Tibial nerve (tissue), 4 donors: ENCODE results near the gene MEPCE. TPM values are rescaled to one million over a fixed set of nuclear protein-coding genes. Genes with fewer than 3 reads are reported as not detected.
"Not testable (repeated sequence)": the region's sequence is repeated elsewhere in the genome, so short reads cannot be mapped to it uniquely, and the experiment has no call there.

Source experiments
- DNase-seq, 2 donors: peaks; one replicate each; pipeline ENCODE4 v3.0.0-alpha.2; 2019; ENCODE audit warnings: low spot score in 2 of 2
- H3K27ac ChIP-seq, 4 donors: fragments of 200-600 bp; sonication (generic) in 3 of 4; one replicate each; pipeline ENCODE4 v1.5.1; 2017 to 2019; ENCODE audit warnings: mild to moderate bottlenecking in 1 of 4
- H3K27me3 ChIP-seq, 2 donors: fragments of 200-600 bp; sonication (generic) in 1 of 2; one replicate each; pipeline versions ENCODE4 v1.5.1 to v1.6.0; 2017 to 2019
- H3K36me3 ChIP-seq, 3 donors: fragments of 200-600 bp; sonication (generic); one replicate each; pipeline ENCODE4 v1.5.1; 2018 to 2019
- H3K4me1 ChIP-seq, 4 donors: fragments of 200-600 bp; sonication (generic) in 3 of 4; one replicate each; pipeline ENCODE4 v1.5.1; 2017 to 2019
- H3K4me3 ChIP-seq, 4 donors: fragments of 200-600 bp; sonication (generic) in 3 of 4; one replicate each; pipeline ENCODE4 v1.5.1; 2017 to 2019; ENCODE audit warnings: mild to moderate bottlenecking in 1 of 4, moderate library complexity in 1 of 4
- H3K9me3 ChIP-seq, 4 donors: fragments of 200-600 bp; sonication (generic) in 3 of 4; one replicate each; pipeline ENCODE4 v1.5.1; 2017 to 2019
- CTCF ChIP-seq, 5 experiments: fragments of 200-600 bp in 3 of 5; fragments of 450-650 bp in 2 of 5; sonication (generic) in 3 of 5; IDR thresholded peaks; one replicate each; pipeline ENCODE4 v1.5.1; 2016 to 2019; ENCODE audit warnings: antibody characterized with exemption in 5 of 5, mild to moderate bottlenecking in 3 of 5, moderate library complexity in 2 of 5
- EP300 ChIP-seq, 2 donors: sonication (generic); formaldehyde crosslinking; IDR thresholded peaks; one replicate each; pipeline ENCODE4 v1.6.1; 2017; ENCODE audit warnings: antibody characterized with exemption in 2 of 2, mild to moderate bottlenecking in 1 of 2
- POLR2A ChIP-seq, 2 donors: fragments of 450-650 bp; IDR thresholded peaks; one replicate each; pipeline ENCODE4 v1.6.1; 2017; ENCODE audit warnings: antibody characterized with exemption in 2 of 2, mild to moderate bottlenecking in 2 of 2, moderate library complexity in 2 of 2
- WGBS, 2 donors: methylation state at CpG; one replicate each; pipeline ENCODE4 v1.1.5; 2018; 5-methylcytosine and 5-hydroxymethylcytosine counted together
- total RNA-seq, 4 donors: library from RNA; depleted of rRNA; stranded (reverse); fragments of >200 nt; gene quantifications; one replicate each; pipeline ENCODE4 v1.1.0, GENCODE V29; 2016

MEPCE gene
- total RNA-seq, 4 donors from 2014 or later: 39.5 to 50.2 (median 46.6) TPM

GRCh38 chr7:100449190-100449795 lies 19.7 kb downstream of the MEPCE start:
- DNase-seq: no peak
- Histone ChIP-seq H3K36me3 (no peaks in the 10 kb centered on the region), H3K27ac (no peak overlapping the region), H3K27me3 (no peaks in the 10 kb centered on the region), H3K4me1 (peaks cover 0 to 30% (median 8%) of the 10 kb centered on the region in 4 donors), H3K9me3 (no peaks in the 10 kb centered on the region), H3K4me3 (no peak overlapping the region)
- WGBS, 2 donors: 85 to 87% methylated on average over 13 of the region's 13 CpGs
- TF ChIP-seq CTCF (IDR thresholded peaks at IDR 0.05) (no peak), POLR2A (IDR thresholded peaks at IDR 0.05) (no peak), EP300 (IDR thresholded peaks at IDR 0.05) (no peak)

- no peak for TF ChIP-seq CTCF (IDR thresholded peaks at IDR 0.05)
- no peak for DNase-seq
- peaks cover 0 to 18% (median 0%) of the 10 kb centered on the region in 4 donors for H3K4me1 ChIP-seq
- H3K27me3 ChIP-seq: no peaks in the 10 kb centered on the region
- H3K36me3 ChIP-seq: peaks cover 0 to 24% (median 0%) of the 10 kb centered on the region in 3 donors
- 84 to 86% methylated on average over 3 of the region's 3 CpGs for WGBS, 2 donors
- no peaks in the 10 kb centered on the region for H3K9me3 ChIP-seq
- H3K27ac ChIP-seq: no peak overlapping the region
- no peak overlapping the region for H3K4me3 ChIP-seq
These were observed 22.9 kb downstream of the MEPCE start for GRCh38 chr7:100452513-100452912.

GRCh38 chr7:100453854-100454253 lies 24.2 kb downstream of the MEPCE start:
- not testable (repeated sequence) for H3K4me3 ChIP-seq, H3K27me3 ChIP-seq, DNase-seq, H3K9me3 ChIP-seq, H3K27ac ChIP-seq
- H3K36me3 ChIP-seq: peaks cover 0 to 29% (median 0%) of the 10 kb centered on the region in 3 donors
- H3K4me1 ChIP-seq: peaks cover 0 to 17% (median 0%) of the 10 kb centered on the region in 4 donors
- 94 to 97% methylated on average over 8 of the region's 8 CpGs for WGBS, 2 donors

GRCh38 chr7:100455206-100455605 lies 25.6 kb downstream of the MEPCE start:
- Histone ChIP-seq H3K27ac (no peak overlapping the region), H3K9me3 (no peaks in the 10 kb centered on the region), H3K36me3 (peaks cover 0 to 41% (median 0%) of the 10 kb centered on the region in 3 donors), H3K27me3 (no peaks in the 10 kb centered on the region), H3K4me3 (no peak overlapping the region), H3K4me1 (peaks cover 0 to 7% (median 0%) of the 10 kb centered on the region in 4 donors)
- no peak for TF ChIP-seq POLR2A (IDR thresholded peaks at IDR 0.05)
- TF ChIP-seq CTCF (IDR thresholded peaks at IDR 0.05): no peak
- TF ChIP-seq EP300 (IDR thresholded peaks at IDR 0.05): no peak
- DNase-seq: no peak
- WGBS, 2 donors: 77 to 91% methylated on average over 3 of the region's 3 CpGs

- Histone ChIP-seq H3K36me3 (peaks cover 0 to 54% (median 0%) of the 10 kb centered on the region in 3 donors), H3K9me3 (no peaks in the 10 kb centered on the region), H3K4me3 (no peak overlapping the region), H3K27me3 (no peaks in the 10 kb centered on the region), H3K27ac (no peak overlapping the region), H3K4me1 (no peaks in the 10 kb centered on the region)
- WGBS, 2 donors: 85 to 88% methylated on average over 14 of the region's 14 CpGs
- TF ChIP-seq POLR2A (IDR thresholded peaks at IDR 0.05): no peak
- no peak for TF ChIP-seq CTCF (IDR thresholded peaks at IDR 0.05)
- no peak for TF ChIP-seq EP300 (IDR thresholded peaks at IDR 0.05)
- DNase-seq: no peak
These were observed 26.9 kb downstream of the MEPCE start for GRCh38 chr7:100456562-100456961.
